Ovary (tissue), 9 donors: Measurements from ENCODE around the gene JPH4. TPM values are rescaled to one million over a fixed set of nuclear protein-coding genes. Genes with fewer than 3 reads are reported as not detected.

Experiments used
- DNase-seq, 5 donors: peaks; one replicate each; pipeline ENCODE4 v3.0.0-alpha.2; 2019 to 2020
- H3K27ac ChIP-seq, 2 donors: fragments of 200-600 bp; one replicate each; pipeline versions ENCODE4 v1.5.1 to v1.8.0; 2019 to 2022
- H3K27me3 ChIP-seq: fragments of 200-600 bp; one replicate; pipeline ENCODE4 v1.8.0; 2022
- H3K36me3 ChIP-seq: fragments of 200-600 bp; sonication (generic); one replicate; pipeline ENCODE4 v1.5.1; 2019
- H3K4me1 ChIP-seq: one replicate; pipeline ENCODE4 v1.8.1; 2013; ENCODE audit warnings: mild to moderate bottlenecking, moderate library complexity; ENCODE audit not compliant: insufficient read depth
- H3K4me3 ChIP-seq: fragments of 200-600 bp; sonication (generic); one replicate; pipeline ENCODE4 v1.5.1; 2017
- H3K9me3 ChIP-seq, 2 donors: fragments of 200-600 bp in 1 of 2; sonication (generic) in 1 of 2; one replicate each; pipeline versions ENCODE4 v1.5.1 to v1.8.1; 2013 to 2019; ENCODE audit warnings: mild to moderate bottlenecking in 1 of 2, moderate library complexity in 1 of 2
- EP300 ChIP-seq: sonication (generic); formaldehyde crosslinking; IDR thresholded peaks from one replicate; pipeline ENCODE4 v1.6.1; 2017; ENCODE audit warnings: antibody characterized with exemption
- POLR2A ChIP-seq: fragments of 450-650 bp; IDR thresholded peaks from one replicate; pipeline ENCODE4 v1.6.1; 2017; ENCODE audit warnings: antibody characterized with exemption, mild to moderate bottlenecking, moderate library complexity
- WGBS, 3 donors: extraction: QIAGEN DNeasy Blood & Tissue Kit in 1 of 3; methylation state at CpG; one replicate each; pipeline versions ENCODE4 v1.1.5 to v1.1.7; 2013 to 2017; 5-methylcytosine and 5-hydroxymethylcytosine counted together
- intact Hi-C, 4 donors: fragments of 100-400 bp; cut with DNase I; formaldehyde crosslinking; loops; one replicate each; pipeline versions ENCODE4 v1.11.0 to v1.15.1; 2022 to 2023
- polyA plus RNA-seq, 2 donors: library from polyadenylated mRNA; stranded (reverse); fragments of 200-250 nt in 1 of 2; fragments of 350-450 nt in 1 of 2; fragmentation: Illumina TruSeq in 1 of 2; extraction: RNeasy Lipid Tissue Mini Kit (QIAGEN cat#74804) in 1 of 2; gene quantifications; one replicate each; pipeline ENCODE4 v1.2.3, GENCODE V29; 2013 to 2014
- total RNA-seq, 7 donors: library from RNA; depleted of rRNA in 2 of 7; stranded (reverse); fragments of >200 nt in 2 of 7; fragmentation: NEBNext Ultra II Directional in 3 of 7; extraction: Animal tissue kit (Norgen Biotek cat#: 25700) in 3 of 7; gene quantifications; one replicate each; pipeline versions ENCODE4 v1.1.0 to v1.2.4, GENCODE V29; 2016 to 2023
- TF ChIP-seq, protein P1 (sequence below), 3 donors: fragments of 450-650 bp in 2 of 3; fragments of 200-600 bp in 1 of 3; IDR thresholded peaks; one replicate each; pipeline versions ENCODE4 v1.5.1 to v1.8.0; 2016 to 2022; ENCODE audit warnings: antibody characterized with exemption in 3 of 3, mild to moderate bottlenecking in 1 of 3
- donor health status: DM: no; HTN: no; CAD: no; lungs with moderate emphysema.
- donor health status: DM: no; HTN: no; CAD: no.
- donor health status: Bipolar disorder and iron deficiency.
- donor health status: DM: yes; HTN: yes; CAD: no.
- donor health status: DM: no; HTN: no; CAD: no.
- donor health status: DM: yes; HTN: yes; CAD: no.

JPH4 gene
- total and polyA plus RNA-seq, 9 donors = 7.4 to 43.5 (median 11.5) TPM

GRCh38 chr14:23602181-23603095 is 23.8 kb upstream of the JPH4 start:
- no peaks in the 10 kb centered on the region for H3K4me1 ChIP-seq
- 86 to 88% (median 87%) methylated on average over 12 of the region's 12 CpGs for WGBS, 3 donors
- DNase-seq = no peak
- TF ChIP-seq EP300 (no peak), POLR2A (no peak)
- TF ChIP-seq, protein P1, sequence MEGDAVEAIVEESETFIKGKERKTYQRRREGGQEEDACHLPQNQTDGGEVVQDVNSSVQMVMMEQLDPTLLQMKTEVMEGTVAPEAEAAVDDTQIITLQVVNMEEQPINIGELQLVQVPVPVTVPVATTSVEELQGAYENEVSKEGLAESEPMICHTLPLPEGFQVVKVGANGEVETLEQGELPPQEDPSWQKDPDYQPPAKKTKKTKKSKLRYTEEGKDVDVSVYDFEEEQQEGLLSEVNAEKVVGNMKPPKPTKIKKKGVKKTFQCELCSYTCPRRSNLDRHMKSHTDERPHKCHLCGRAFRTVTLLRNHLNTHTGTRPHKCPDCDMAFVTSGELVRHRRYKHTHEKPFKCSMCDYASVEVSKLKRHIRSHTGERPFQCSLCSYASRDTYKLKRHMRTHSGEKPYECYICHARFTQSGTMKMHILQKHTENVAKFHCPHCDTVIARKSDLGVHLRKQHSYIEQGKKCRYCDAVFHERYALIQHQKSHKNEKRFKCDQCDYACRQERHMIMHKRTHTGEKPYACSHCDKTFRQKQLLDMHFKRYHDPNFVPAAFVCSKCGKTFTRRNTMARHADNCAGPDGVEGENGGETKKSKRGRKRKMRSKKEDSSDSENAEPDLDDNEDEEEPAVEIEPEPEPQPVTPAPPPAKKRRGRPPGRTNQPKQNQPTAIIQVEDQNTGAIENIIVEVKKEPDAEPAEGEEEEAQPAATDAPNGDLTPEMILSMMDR (IDR thresholded peaks at IDR 0.05) = no peak
- no peaks in the 10 kb centered on the region for H3K36me3 ChIP-seq
- H3K27ac ChIP-seq = no peak overlapping the region
- no peak overlapping the region for H3K4me3 ChIP-seq
- H3K27me3 ChIP-seq = no peaks in the 10 kb centered on the region
- intact Hi-C loops = no loop called here
- no peaks in the 10 kb centered on the region for H3K9me3 ChIP-seq

GRCh38 chr14:23601845-23602180 is 23.2 kb upstream of the JPH4 start:
- intact Hi-C loops = no loop called here
- no peaks in the 10 kb centered on the region for H3K27me3 ChIP-seq
- H3K27ac ChIP-seq = no peak overlapping the region
- no peaks in the 10 kb centered on the region for H3K36me3 ChIP-seq
- WGBS, 3 donors = 55 to 59% (median 57%) methylated on average over 1 of the region's 1 CpG
- H3K9me3 ChIP-seq = no peaks in the 10 kb centered on the region
- H3K4me1 ChIP-seq = no peaks in the 10 kb centered on the region
- TF ChIP-seq, protein P1 (IDR thresholded peaks at IDR 0.05) = no peak
- no peak for TF ChIP-seq EP300
- no peak for TF ChIP-seq POLR2A
- H3K4me3 ChIP-seq = no peak overlapping the region
- DNase-seq = no peak

GRCh38 chr14:23601424-23601823 is 22.8 kb upstream of the JPH4 start:
- Histone ChIP-seq H3K36me3 (no peaks in the 10 kb centered on the region), H3K4me1 (no peaks in the 10 kb centered on the region), H3K27me3 (no peaks in the 10 kb centered on the region), H3K27ac (no peak overlapping the region), H3K4me3 (no peak overlapping the region), H3K9me3 (no peaks in the 10 kb centered on the region)
- DNase-seq = no peak
- TF ChIP-seq, protein P1 (IDR thresholded peaks at IDR 0.05) = no peak
- no peak for TF ChIP-seq POLR2A
- no peak for TF ChIP-seq EP300
- intact Hi-C loops = no loop called here

DNA sequence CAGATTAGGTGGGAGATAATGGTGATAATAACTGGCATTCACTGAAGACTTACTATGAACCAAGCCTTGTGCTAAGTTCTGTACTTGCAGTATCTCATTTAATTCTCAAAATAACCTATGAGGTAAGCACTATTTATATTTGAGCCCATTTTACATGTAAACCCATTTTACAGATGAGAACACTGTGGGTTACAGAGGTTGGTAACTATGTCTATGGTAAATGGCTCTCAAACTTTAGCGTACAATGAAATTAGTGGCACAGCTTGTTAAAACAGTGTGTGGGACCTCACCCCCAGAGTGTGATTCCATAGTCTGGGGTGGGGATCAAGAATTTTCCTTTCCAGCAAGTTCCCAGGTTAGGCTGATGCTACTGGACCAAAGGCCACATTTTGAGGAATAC is 22.2 kb upstream of the JPH4 start:
- H3K4me1 ChIP-seq = no peaks in the 10 kb centered on the region
- intact Hi-C loops = no loop called here
- H3K27me3 ChIP-seq = no peaks in the 10 kb centered on the region
- TF ChIP-seq EP300 (no peak), POLR2A (no peak)
- TF ChIP-seq, protein P1 (IDR thresholded peaks at IDR 0.05) = no peak
- no peak overlapping the region for H3K4me3 ChIP-seq
- 96 to 100% (median 97%) methylated on average over 1 of the region's 1 CpG for WGBS, 3 donors
- H3K36me3 ChIP-seq = no peaks in the 10 kb centered on the region
- DNase-seq = no peak
- H3K27ac ChIP-seq = no peak overlapping the region
- H3K9me3 ChIP-seq = no peaks in the 10 kb centered on the region
